22Rv1 (cell line): Measurements from ENCODE around the gene HBE1.

Experiments
- CTCF ChIP-seq: fragments of 450-650 bp; IDR thresholded peaks from 2 replicates; pipeline ENCODE4 v1.5.1; 2017; ENCODE audit warnings: mild to moderate bottlenecking
- ZFX ChIP-seq: fragments of 450-650 bp; IDR thresholded peaks from 2 replicates; pipeline ENCODE4 v1.6.1; 2017; ENCODE audit warnings: antibody characterized with exemption, borderline replicate concordance

GRCh38 chr11:5242933-5243815, 26.6 kb downstream of the HBE1 start:
- no peak for TF ChIP-seq CTCF
- TF ChIP-seq ZFX, result no peak
